ENCODE data around the gene B4GALT6. TPM values are rescaled to one million over a fixed set of nuclear protein-coding genes. Genes with fewer than 3 reads are reported as not detected.

B4GALT6 gene
- total RNA-seq, 1 donor from 2014 or later = 12.2 TPM

- H3K4me1 Mint-ChIP-seq (ENCODE audit: low read depth) = peaks cover 4% of the 10 kb centered on the region
- H3K4me3 Mint-ChIP-seq (ENCODE audit: unreplicated experiment) = no peak overlapping the region
- H3K36me3 Mint-ChIP-seq (ENCODE audit: low read depth) = peaks cover 1% of the 10 kb centered on the region
- H3K9me3 Mint-ChIP-seq (ENCODE audit: low read depth) = peaks cover 2% of the 10 kb centered on the region
- no peak for TF ChIP-seq CTCF (IDR thresholded peaks at IDR 0.05)
- DNase-seq (ENCODE audit: low spot score) = no peak
- no peaks in the 10 kb centered on the region for H3K27me3 Mint-ChIP-seq (ENCODE audit: low read depth)
- no peak overlapping the region for H3K27ac Mint-ChIP-seq (ENCODE audit: unreplicated experiment)
These were observed 29.0 kb downstream of the B4GALT6 start for GRCh38 chr18:31655354-31655753.

DNA sequence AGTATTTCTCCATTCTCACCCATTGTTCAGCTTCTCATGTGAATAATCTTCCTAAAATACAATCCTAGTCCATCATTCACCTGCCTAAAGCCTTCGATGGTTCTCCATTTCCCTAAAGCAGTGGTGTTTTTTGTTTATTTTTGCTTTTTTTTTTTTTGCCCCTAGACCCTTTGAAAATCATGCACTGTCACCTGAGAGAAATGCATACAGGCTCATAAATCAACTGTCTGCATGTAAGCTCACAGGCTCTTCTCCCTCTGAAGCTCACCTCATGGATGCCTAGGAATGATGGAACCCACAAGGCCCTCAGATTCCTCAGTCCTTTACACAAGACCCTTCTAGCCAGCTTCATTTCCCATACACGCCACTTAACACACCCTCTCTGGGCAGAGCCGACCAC is 31.5 kb downstream of the B4GALT6 start:
- H3K36me3 Mint-ChIP-seq (ENCODE audit: low read depth) = no peaks in the 10 kb centered on the region
- H3K27ac Mint-ChIP-seq (ENCODE audit: unreplicated experiment) = no peak overlapping the region
- TF ChIP-seq CTCF (IDR thresholded peaks at IDR 0.05) = no peak
- peaks cover 19% of the 10 kb centered on the region for H3K4me1 Mint-ChIP-seq (ENCODE audit: low read depth)
- H3K27me3 Mint-ChIP-seq (ENCODE audit: low read depth) = no peaks in the 10 kb centered on the region
- no peak for DNase-seq (ENCODE audit: low spot score)
- no peaks in the 10 kb centered on the region for H3K9me3 Mint-ChIP-seq (ENCODE audit: low read depth)
- no peak overlapping the region for H3K4me3 Mint-ChIP-seq (ENCODE audit: unreplicated experiment)

- no peaks in the 10 kb centered on the region for H3K9me3 Mint-ChIP-seq (ENCODE audit: low read depth)
- TF ChIP-seq CTCF (IDR thresholded peaks at IDR 0.05) = no peak
- H3K27me3 Mint-ChIP-seq (ENCODE audit: low read depth) = no peaks in the 10 kb centered on the region
- H3K4me3 Mint-ChIP-seq (ENCODE audit: unreplicated experiment) = no peak overlapping the region
- H3K27ac Mint-ChIP-seq (ENCODE audit: unreplicated experiment) = no peak overlapping the region
- H3K4me1 Mint-ChIP-seq (ENCODE audit: low read depth) = peaks cover 21% of the 10 kb centered on the region
- no peaks in the 10 kb centered on the region for H3K36me3 Mint-ChIP-seq (ENCODE audit: low read depth)
- DNase-seq (ENCODE audit: low spot score) = no peak
These were observed 32.0 kb downstream of the B4GALT6 start for GRCh38 chr18:31652357-31652756.

- no peaks in the 10 kb centered on the region for H3K36me3 Mint-ChIP-seq (ENCODE audit: low read depth)
- no peaks in the 10 kb centered on the region for H3K27me3 Mint-ChIP-seq (ENCODE audit: low read depth)
- H3K9me3 Mint-ChIP-seq (ENCODE audit: low read depth) = no peaks in the 10 kb centered on the region
- H3K4me3 Mint-ChIP-seq (ENCODE audit: unreplicated experiment) = no peak overlapping the region
- H3K4me1 Mint-ChIP-seq (ENCODE audit: low read depth) = peaks cover 28% of the 10 kb centered on the region
- no peak for DNase-seq (ENCODE audit: low spot score)
- H3K27ac Mint-ChIP-seq (ENCODE audit: unreplicated experiment) = no peak overlapping the region
- TF ChIP-seq CTCF (IDR thresholded peaks at IDR 0.05) = no peak
These were observed 33.0 kb downstream of the B4GALT6 start for GRCh38 chr18:31651369-31651768.

GRCh38 chr18:31649978-31650719 is 34.2 kb downstream of the B4GALT6 start:
- Mint-ChIP-seq H3K27me3 (ENCODE audit: low read depth) (no peaks in the 10 kb centered on the region), H3K27ac (ENCODE audit: unreplicated experiment) (no peak overlapping the region), H3K4me1 (ENCODE audit: low read depth) (peaks cover 30% of the 10 kb centered on the region), H3K4me3 (ENCODE audit: unreplicated experiment) (no peak overlapping the region), H3K9me3 (ENCODE audit: low read depth) (no peaks in the 10 kb centered on the region), H3K36me3 (ENCODE audit: low read depth) (no peaks in the 10 kb centered on the region)
- TF ChIP-seq CTCF (IDR thresholded peaks at IDR 0.05) = no peak
- DNase-seq (ENCODE audit: low spot score) = no peak
